HEK293T (cell line): ENCODE measurements around the gene ZNF692.

ENCODE experiments used
- CTCF ChIA-PET: fragments of 350-600 bp; formaldehyde crosslinking; extraction: SDS; loops from one replicate; lab custom pipeline; 2021; ENCODE audit warnings: antibody characterized with exemption, inconsistent platforms; lab: Yijun Ruan, JAX
- POLR2A ChIA-PET: fragments of 350-600 bp; formaldehyde crosslinking; extraction: SDS; loops from one replicate; lab custom pipeline; 2020; ENCODE audit warnings: antibody characterized with exemption, inconsistent platforms; lab: Yijun Ruan, JAX
- DNase-seq: peaks from one replicate; pipeline ENCODE4 v3.0.0; 2012; ENCODE audit warnings: mixed read lengths; ENCODE audit errors: extremely low spot score
- ARNT ChIP-seq: fragments of 450-650 bp; IDR thresholded peaks from 2 replicates; pipeline ENCODE4 v1.6.1; 2017; ENCODE audit warnings: mild to moderate bottlenecking
- BHLHE40 ChIP-seq: fragments of 450-650 bp; IDR thresholded peaks from 2 replicates; pipeline ENCODE4 v1.6.1; 2016; ENCODE audit warnings: mild to moderate bottlenecking, moderate library complexity, borderline replicate concordance
- CTBP1 ChIP-seq: fragments of 450-650 bp; IDR thresholded peaks from 2 replicates; pipeline ENCODE4 v1.6.1; 2016; ENCODE audit warnings: borderline replicate concordance
- ELF4 ChIP-seq: fragments of 450-650 bp; IDR thresholded peaks from 2 replicates; pipeline ENCODE4 v1.6.1; 2017; ENCODE audit warnings: antibody characterized with exemption
- FOXA1 ChIP-seq: fragments of 450-650 bp; IDR thresholded peaks from 2 replicates; pipeline ENCODE4 v1.6.1; 2016; ENCODE audit warnings: mild to moderate bottlenecking
- FOXK2 ChIP-seq: fragments of 450-650 bp; IDR thresholded peaks from 2 replicates; pipeline ENCODE4 v1.6.1; 2016; ENCODE audit warnings: mild to moderate bottlenecking
- FOXM1 ChIP-seq: fragments of 450-650 bp; IDR thresholded peaks from 2 replicates; pipeline ENCODE4 v1.6.1; 2017; ENCODE audit warnings: mild to moderate bottlenecking, borderline replicate concordance
- HDGF ChIP-seq: fragments of 450-650 bp; IDR thresholded peaks from 2 replicates; pipeline ENCODE4 v1.6.1; 2017; ENCODE audit warnings: antibody characterized with exemption, borderline replicate concordance
- L3MBTL2 ChIP-seq: fragments of 450-650 bp; conservative IDR thresholded peaks from 2 replicates; pipeline ENCODE4 v1.6.1; 2016; ENCODE audit warnings: mild to moderate bottlenecking
- LEF1 ChIP-seq: fragments of 450-650 bp; IDR thresholded peaks from 2 replicates; pipeline ENCODE4 v1.6.1; 2017; ENCODE audit warnings: mild to moderate bottlenecking, borderline replicate concordance
- NFRKB ChIP-seq: fragments of 450-650 bp; IDR thresholded peaks from 2 replicates; pipeline ENCODE4 v1.6.1; 2016; ENCODE audit warnings: mild to moderate bottlenecking, moderate library complexity
- PKNOX1 ChIP-seq: fragments of 450-650 bp; IDR thresholded peaks from 2 replicates; pipeline ENCODE4 v1.6.1; 2016
- SP1 ChIP-seq: fragments of 450-650 bp; IDR thresholded peaks from 2 replicates; pipeline ENCODE4 v1.6.1; 2017
- SUZ12 ChIP-seq: fragments of 450-650 bp; IDR thresholded peaks from 2 replicates; pipeline ENCODE4 v1.6.1; 2016; ENCODE audit warnings: mild to moderate bottlenecking
- TARDBP ChIP-seq: fragments of 450-650 bp; IDR thresholded peaks from 2 replicates; pipeline ENCODE4 v1.6.1; 2016
- ZNF384 ChIP-seq: fragments of 450-650 bp; IDR thresholded peaks from 2 replicates; pipeline ENCODE4 v1.6.1; 2016

The ZNF692 gene

GRCh38 chr1:248862695-248862997 is 3.8 kb upstream of the ZNF692 start:
- CTCF ChIA-PET = no interaction called here
- DNase-seq = no peak
- TF ChIP-seq FOXM1 (no peak), ZNF384 (no peak), SUZ12 (no peak), FOXA1 (no peak), HDGF (no peak), BHLHE40 (no peak), LEF1 (no peak), PKNOX1 (no peak), ELF4 (no peak), FOXK2 (no peak), SP1 (no peak)
- POLR2A ChIA-PET = no interaction called here

- ChIA-PET CTCF (no interaction called here), POLR2A (no interaction called here)
- no peak for DNase-seq
- no peak for TF ChIP-seq FOXK2
- no peak for TF ChIP-seq NFRKB
- no peak for TF ChIP-seq FOXA1
- no peak for TF ChIP-seq CTBP1
Measured at GRCh38 chr1:248861616-248862015, 2.7 kb upstream of the ZNF692 start.

- POLR2A ChIA-PET = interaction anchor here (2.6 to 2.9 kb wide), 2 partner anchors 13 to 22 kb away, joined by 9 to 24 read pairs; partner anchors contain the start of gene ZNF672
- CTCF ChIA-PET = no interaction called here
- TF ChIP-seq FOXM1 (no peak), HDGF (no peak), FOXK2 (no peak), SP1 (no peak), CTBP1 (no peak), ARNT (no peak), TARDBP (no peak), L3MBTL2 (no peak), ELF4 (no peak), LEF1 (no peak), PKNOX1 (no peak), FOXA1 (no peak), ZNF384 (no peak), NFRKB (no peak)
- DNase-seq = no peak
Measured at GRCh38 chr1:248860007-248860406, 1.1 kb upstream of the ZNF692 start.

GRCh38 chr1:248858096-248858890 is 592 bp downstream of the ZNF692 start:
- POLR2A ChIA-PET = interaction anchor here (0.6 to 2.9 kb wide), 5 partner anchors 15 to 1417 kb away, joined by 3 to 24 read pairs (median 4); partner anchors contain the start of genes PGBD2 and ZNF672
- DNase-seq = peak; percentile 40
- TF ChIP-seq FOXM1 (no peak), ZNF384 (no peak), L3MBTL2 (peak; percentile 60), PKNOX1 (no peak), ELF4 (no peak), FOXK2 (no peak)
- CTCF ChIA-PET = interaction anchor here (0.8 to 1.0 kb wide), 2 partner anchors 17 to 52 kb away, joined by 3 read pairs; no protein-coding TSS in a partner anchor

GRCh38 chr1:248857749-248858095 is 1.2 kb downstream of the ZNF692 start:
- CTCF ChIA-PET = no interaction called here

GRCh38 chr1:248857201-248857600 is 1.7 kb downstream of the ZNF692 start:
- CTCF ChIA-PET = no interaction called here
- no peak for TF ChIP-seq BHLHE40
- TF ChIP-seq ARNT = no peak
- no peak for TF ChIP-seq CTBP1
- TF ChIP-seq TARDBP = no peak
- no peak for TF ChIP-seq PKNOX1
- TF ChIP-seq NFRKB = no peak
- no peak for TF ChIP-seq FOXA1
- no peak for TF ChIP-seq HDGF
- TF ChIP-seq FOXM1 = no peak
- no peak for TF ChIP-seq SP1
- TF ChIP-seq L3MBTL2 = no peak
- POLR2A ChIA-PET = no interaction called here
- no peak for DNase-seq

More at GRCh38 chr1:248857749-248858095, 1.2 kb downstream of the ZNF692 start:
- POLR2A ChIA-PET = interaction anchor here (1.5 to 2.9 kb wide), 3 partner anchors 15 to 48 kb away, joined by 3 to 24 read pairs (median 9); partner anchors contain the start of genes PGBD2 and ZNF672
- no peak for TF ChIP-seq CTBP1
- no peak for TF ChIP-seq LEF1
- no peak for TF ChIP-seq ARNT
- no peak for TF ChIP-seq ELF4
- DNase-seq = no peak
